ENCODE measurements around the gene CUL9. TPM values are rescaled to one million over a fixed set of nuclear protein-coding genes. Genes with fewer than 3 reads are reported as not detected.

Gene CUL9
- total and polyA plus RNA-seq, 11 donors = 6.5 to 22.3 (median 12.5) TPM

DNA sequence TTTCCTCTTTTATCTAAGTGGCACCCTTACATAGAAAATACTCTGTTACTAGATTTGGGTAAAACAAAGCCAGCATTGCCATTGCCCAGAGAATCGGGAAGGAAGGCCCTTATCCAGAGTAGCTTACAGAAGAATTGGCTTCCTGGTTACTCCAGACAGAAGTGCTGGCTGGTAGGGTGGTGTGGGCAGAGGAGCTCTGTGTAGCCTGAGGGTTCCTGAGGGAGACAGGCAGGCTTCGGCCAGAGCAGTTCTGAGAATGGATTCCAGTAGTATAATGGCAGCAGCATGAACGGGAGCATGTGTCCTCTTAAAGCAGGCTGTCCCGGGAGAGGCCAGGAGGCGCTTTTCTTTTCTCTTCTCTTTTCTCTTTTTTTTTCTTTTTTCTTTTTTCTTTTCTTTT, 11.9 kb downstream of the CUL9 start:
- Histone ChIP-seq H3K9me3 (no peaks in the 10 kb centered on the region), H3K4me3 (no peak overlapping the region), H3K36me3 (peaks cover 0 to 88% (median 79%) of the 10 kb centered on the region in 9 donors), H3K27ac (no peak overlapping the region), H3K27me3 (no peaks in the 10 kb centered on the region), H3K4me1 (peaks cover 0 to 6% (median 0%) of the 10 kb centered on the region in 12 donors)
- ATAC-seq (no peak), DNase-seq (no peak)
- no peak for TF ChIP-seq POLR2A (IDR thresholded peaks at IDR 0.05)
- TF ChIP-seq, protein P1, sequence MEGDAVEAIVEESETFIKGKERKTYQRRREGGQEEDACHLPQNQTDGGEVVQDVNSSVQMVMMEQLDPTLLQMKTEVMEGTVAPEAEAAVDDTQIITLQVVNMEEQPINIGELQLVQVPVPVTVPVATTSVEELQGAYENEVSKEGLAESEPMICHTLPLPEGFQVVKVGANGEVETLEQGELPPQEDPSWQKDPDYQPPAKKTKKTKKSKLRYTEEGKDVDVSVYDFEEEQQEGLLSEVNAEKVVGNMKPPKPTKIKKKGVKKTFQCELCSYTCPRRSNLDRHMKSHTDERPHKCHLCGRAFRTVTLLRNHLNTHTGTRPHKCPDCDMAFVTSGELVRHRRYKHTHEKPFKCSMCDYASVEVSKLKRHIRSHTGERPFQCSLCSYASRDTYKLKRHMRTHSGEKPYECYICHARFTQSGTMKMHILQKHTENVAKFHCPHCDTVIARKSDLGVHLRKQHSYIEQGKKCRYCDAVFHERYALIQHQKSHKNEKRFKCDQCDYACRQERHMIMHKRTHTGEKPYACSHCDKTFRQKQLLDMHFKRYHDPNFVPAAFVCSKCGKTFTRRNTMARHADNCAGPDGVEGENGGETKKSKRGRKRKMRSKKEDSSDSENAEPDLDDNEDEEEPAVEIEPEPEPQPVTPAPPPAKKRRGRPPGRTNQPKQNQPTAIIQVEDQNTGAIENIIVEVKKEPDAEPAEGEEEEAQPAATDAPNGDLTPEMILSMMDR (IDR thresholded peaks at IDR 0.05) = no peak
- intact Hi-C loops (cut with DNase I) = no loop called here
- WGBS, 4 donors = 88 to 96% (median 93%) methylated on average over 5 of the region's 5 CpGs

- Histone ChIP-seq H3K4me1 (no peaks in the 10 kb centered on the region), H3K27me3 (no peaks in the 10 kb centered on the region), H3K36me3 (peaks cover 0 to 94% (median 88%) of the 10 kb centered on the region in 9 donors), H3K9me3 (no peaks in the 10 kb centered on the region), H3K27ac (no peak overlapping the region), H3K4me3 (no peak overlapping the region)
- TF ChIP-seq, protein P1 (IDR thresholded peaks at IDR 0.05) = no peak
- TF ChIP-seq POLR2A (IDR thresholded peaks at IDR 0.05) = no peak
- 69 to 78% (median 74%) methylated on average over 5 of the region's 5 CpGs for WGBS, 4 donors
- intact Hi-C loops (cut with DNase I) = no loop called here
- DNase-seq (no peak), ATAC-seq (no peak)
These were observed 14.3 kb downstream of the CUL9 start for GRCh38 chr6:43196337-43196736.

- Histone ChIP-seq H3K4me3 (no peak overlapping the region), H3K4me1 (no peaks in the 10 kb centered on the region), H3K27ac (no peak overlapping the region), H3K27me3 (no peaks in the 10 kb centered on the region), H3K36me3 (peaks cover 0 to 84% (median 69%) of the 10 kb centered on the region in 9 donors), H3K9me3 (no peaks in the 10 kb centered on the region)
- intact Hi-C loops (cut with DNase I) = no loop called here
- TF ChIP-seq, protein P1 (IDR thresholded peaks at IDR 0.05) = no peak
- TF ChIP-seq POLR2A (IDR thresholded peaks at IDR 0.05) = no peak
- no peak for ATAC-seq
- 88 to 92% (median 90%) methylated on average over 6 of the region's 6 CpGs for WGBS, 4 donors
- no peak for DNase-seq
These were observed 17.9 kb downstream of the CUL9 start for GRCh38 chr6:43199912-43200311.

GRCh38 chr6:43200541-43200940, 18.5 kb downstream of the CUL9 start:
- DNase-seq = peak in 1 of 5 donors; percentile 8
- no peaks in the 10 kb centered on the region for H3K4me1 ChIP-seq
- H3K4me3 ChIP-seq = no peak overlapping the region
- H3K36me3 ChIP-seq = peaks cover 0 to 84% (median 68%) of the 10 kb centered on the region in 9 donors
- H3K27me3 ChIP-seq = no peaks in the 10 kb centered on the region
- no peak for ATAC-seq
- no peak overlapping the region for H3K27ac ChIP-seq
- TF ChIP-seq POLR2A (IDR thresholded peaks at IDR 0.05) = no peak
- TF ChIP-seq, protein P1 (IDR thresholded peaks at IDR 0.05) = no peak
- 91 to 94% (median 92%) methylated on average over 6 of the region's 6 CpGs for WGBS, 4 donors
- intact Hi-C loops (cut with DNase I) = no loop called here
- H3K9me3 ChIP-seq = no peaks in the 10 kb centered on the region
